ENCODE data around the gene SLMAP. TPM values are rescaled to one million over a fixed set of nuclear protein-coding genes. Genes with fewer than 3 reads are reported as not detected.

SLMAP gene
- total RNA-seq, 4 donors from 2014 or later = 81.1 to 113 (median 97.1) TPM

DNA sequence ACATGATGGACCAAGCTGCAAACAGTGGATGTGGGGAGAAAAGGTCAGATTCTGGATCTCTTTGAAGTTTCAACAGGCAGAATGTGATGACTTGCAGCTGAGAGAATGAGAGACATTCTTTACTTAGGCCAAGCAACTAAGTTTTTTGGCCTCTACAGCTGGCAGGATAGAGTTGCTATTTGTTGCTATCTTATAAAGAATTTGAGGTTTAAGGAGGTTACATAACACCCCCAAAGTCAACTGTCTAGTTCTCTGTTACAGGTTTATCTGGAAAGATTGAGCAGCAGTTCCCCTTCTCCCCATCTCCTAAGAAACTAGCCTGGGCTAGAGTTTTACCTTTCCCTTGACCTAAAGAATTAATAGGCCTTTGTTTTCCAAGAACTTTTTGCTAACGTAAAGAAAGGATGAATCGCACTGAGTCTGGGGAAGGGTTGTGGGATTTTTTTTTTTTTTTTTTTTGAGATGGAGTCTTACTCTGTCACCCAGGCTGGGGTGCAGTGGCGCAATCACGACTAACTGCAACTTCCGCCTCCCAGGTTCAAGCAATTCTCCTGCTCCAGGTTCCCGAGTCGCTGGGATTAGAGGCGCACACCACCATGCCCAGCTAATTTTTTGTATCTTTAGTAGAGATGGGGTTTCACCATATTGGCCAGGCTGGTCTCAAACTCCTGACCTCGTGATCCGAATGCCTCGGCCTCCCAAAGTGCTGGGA is 26.6 kb upstream of the SLMAP start:
- Histone ChIP-seq H3K27ac (no peak overlapping the region), H3K27me3 (no peaks in the 10 kb centered on the region), H3K4me3 (no peak overlapping the region), H3K4me1 (peaks cover 0 to 3% of the 10 kb centered on the region in 2 donors), H3K9me3 (no peaks in the 10 kb centered on the region), H3K36me3 (no peaks in the 10 kb centered on the region)
- TF ChIP-seq, protein P1, sequence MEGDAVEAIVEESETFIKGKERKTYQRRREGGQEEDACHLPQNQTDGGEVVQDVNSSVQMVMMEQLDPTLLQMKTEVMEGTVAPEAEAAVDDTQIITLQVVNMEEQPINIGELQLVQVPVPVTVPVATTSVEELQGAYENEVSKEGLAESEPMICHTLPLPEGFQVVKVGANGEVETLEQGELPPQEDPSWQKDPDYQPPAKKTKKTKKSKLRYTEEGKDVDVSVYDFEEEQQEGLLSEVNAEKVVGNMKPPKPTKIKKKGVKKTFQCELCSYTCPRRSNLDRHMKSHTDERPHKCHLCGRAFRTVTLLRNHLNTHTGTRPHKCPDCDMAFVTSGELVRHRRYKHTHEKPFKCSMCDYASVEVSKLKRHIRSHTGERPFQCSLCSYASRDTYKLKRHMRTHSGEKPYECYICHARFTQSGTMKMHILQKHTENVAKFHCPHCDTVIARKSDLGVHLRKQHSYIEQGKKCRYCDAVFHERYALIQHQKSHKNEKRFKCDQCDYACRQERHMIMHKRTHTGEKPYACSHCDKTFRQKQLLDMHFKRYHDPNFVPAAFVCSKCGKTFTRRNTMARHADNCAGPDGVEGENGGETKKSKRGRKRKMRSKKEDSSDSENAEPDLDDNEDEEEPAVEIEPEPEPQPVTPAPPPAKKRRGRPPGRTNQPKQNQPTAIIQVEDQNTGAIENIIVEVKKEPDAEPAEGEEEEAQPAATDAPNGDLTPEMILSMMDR (IDR thresholded peaks at IDR 0.05 in 4 of 5, conservative IDR thresholded peaks at IDR 0.05 in 1 of 5) = no peak
- TF ChIP-seq POLR2A (IDR thresholded peaks at IDR 0.05) = no peak
- no peak for ATAC-seq
- intact Hi-C loops (cut with DNase I; ENCODE audit: low total_unique reads) = no loop called here
- no peak for DNase-seq
- in situ Hi-C loops (cut with MboI; ENCODE audit: low sequenced_read_pairs in 4 of 4) = no loop called here

GRCh38 chr3:57730682-57731081 is 25.4 kb upstream of the SLMAP start:
- TF ChIP-seq POLR2A (IDR thresholded peaks at IDR 0.05) = no peak
- TF ChIP-seq, protein P1 (IDR thresholded peaks at IDR 0.05 in 4 of 5, conservative IDR thresholded peaks at IDR 0.05 in 1 of 5) = no peak
- DNase-seq = no peak
- Histone ChIP-seq H3K4me1 (peaks cover 0 to 3% of the 10 kb centered on the region in 2 donors), H3K36me3 (no peaks in the 10 kb centered on the region), H3K4me3 (no peak overlapping the region), H3K9me3 (no peaks in the 10 kb centered on the region), H3K27ac (no peak overlapping the region), H3K27me3 (no peaks in the 10 kb centered on the region)
- intact Hi-C loops (cut with DNase I; ENCODE audit: low total_unique reads) = no loop called here
- in situ Hi-C loops (cut with MboI; ENCODE audit: low sequenced_read_pairs in 4 of 4) = no loop called here
- ATAC-seq = no peak

DNA sequence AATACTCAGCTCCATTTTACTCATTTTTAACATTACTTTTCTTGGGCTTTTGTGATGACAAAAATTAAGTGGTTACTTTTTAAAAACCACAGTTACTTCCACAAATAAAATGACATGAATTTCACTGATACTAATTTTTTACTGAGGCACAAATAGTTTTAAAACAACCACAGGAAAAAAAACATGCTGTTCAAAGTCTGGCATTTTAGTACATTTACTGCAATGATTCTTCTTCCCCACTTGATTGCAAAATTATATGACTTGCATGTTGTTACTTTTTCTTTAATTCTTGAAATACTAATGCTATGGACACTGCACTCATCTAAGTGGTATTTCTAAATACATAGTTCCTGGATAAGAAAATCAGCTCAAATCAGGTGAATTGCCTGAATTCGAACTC is 24.8 kb upstream of the SLMAP start:
- ATAC-seq = no peak
- intact Hi-C loops (cut with DNase I; ENCODE audit: low total_unique reads) (no loop called here), in situ Hi-C loops (cut with MboI; ENCODE audit: low sequenced_read_pairs in 4 of 4) (no loop called here)
- Histone ChIP-seq H3K4me1 (peaks cover 0 to 3% of the 10 kb centered on the region in 2 donors), H3K27me3 (no peaks in the 10 kb centered on the region), H3K9me3 (no peaks in the 10 kb centered on the region), H3K36me3 (no peaks in the 10 kb centered on the region), H3K4me3 (no peak overlapping the region), H3K27ac (no peak overlapping the region)
- no peak for DNase-seq
- TF ChIP-seq POLR2A (IDR thresholded peaks at IDR 0.05) = no peak
- TF ChIP-seq, protein P1 (IDR thresholded peaks at IDR 0.05 in 4 of 5, conservative IDR thresholded peaks at IDR 0.05 in 1 of 5) = no peak

GRCh38 chr3:57733790-57734189 is 22.3 kb upstream of the SLMAP start:
- intact Hi-C loops (cut with DNase I; ENCODE audit: low total_unique reads) (no loop called here), in situ Hi-C loops (cut with MboI; ENCODE audit: low sequenced_read_pairs in 4 of 4) (no loop called here)
- no peak for ATAC-seq
- no peak overlapping the region for H3K4me3 ChIP-seq
- TF ChIP-seq POLR2A (IDR thresholded peaks at IDR 0.05) = no peak
- TF ChIP-seq, protein P1 (IDR thresholded peaks at IDR 0.05 in 4 of 5, conservative IDR thresholded peaks at IDR 0.05 in 1 of 5) = no peak
- no peaks in the 10 kb centered on the region for H3K36me3 ChIP-seq
- H3K9me3 ChIP-seq = no peaks in the 10 kb centered on the region
- peaks cover 11 to 21% of the 10 kb centered on the region in 2 donors for H3K4me1 ChIP-seq
- H3K27ac ChIP-seq = no peak overlapping the region
- H3K27me3 ChIP-seq = no peaks in the 10 kb centered on the region
- DNase-seq = no peak

GRCh38 chr3:57735405-57735804 is 20.7 kb upstream of the SLMAP start:
- Histone ChIP-seq H3K27me3 (no peaks in the 10 kb centered on the region), H3K36me3 (no peaks in the 10 kb centered on the region), H3K4me3 (no peak overlapping the region), H3K9me3 (no peaks in the 10 kb centered on the region), H3K27ac (no peak overlapping the region), H3K4me1 (peaks cover 13 to 23% of the 10 kb centered on the region in 2 donors)
- in situ Hi-C loops (cut with MboI; ENCODE audit: low sequenced_read_pairs in 4 of 4) = no loop called here
- ATAC-seq = no peak
- intact Hi-C loops (cut with DNase I; ENCODE audit: low total_unique reads) = no loop called here
- no peak for DNase-seq
- TF ChIP-seq POLR2A (IDR thresholded peaks at IDR 0.05) = no peak
- TF ChIP-seq, protein P1 (IDR thresholded peaks at IDR 0.05 in 4 of 5, conservative IDR thresholded peaks at IDR 0.05 in 1 of 5) = no peak
